H9 (cell line): ENCODE results near the gene PBX4. TPM values are rescaled to one million over a fixed set of nuclear protein-coding genes. Genes with fewer than 3 reads are reported as not detected.
A peak's percentile ranks its signal among the peaks of the same experiment; 100 is the strongest.

Source experiments
- DNase-seq: peaks from one replicate; pipeline ENCODE4 v3.0.0-alpha.2; 2017
- H2AFZ ChIP-seq: one replicate; pipeline ENCODE4 v1.6.1; 2013; ENCODE audit warnings: mild to moderate bottlenecking, low read length, control low read depth, moderate library complexity
- H2AK5ac ChIP-seq: 2 replicates; pipeline ENCODE4 v1.6.1; 2013; ENCODE audit warnings: low read length, control low read depth, mixed read lengths; ENCODE audit not compliant: insufficient read length
- H2BK120ac ChIP-seq: one replicate; pipeline ENCODE4 v1.6.1; 2013; ENCODE audit warnings: low read depth, mild to moderate bottlenecking, low read length, control low read depth, inconsistent platforms; ENCODE audit not compliant: poor library complexity, severe bottlenecking
- H2BK12ac ChIP-seq: 2 replicates; pipeline ENCODE4 v1.6.1; 2013; ENCODE audit warnings: low read length, control low read depth, mixed read lengths, low read depth; ENCODE audit not compliant: insufficient read length
- H2BK15ac ChIP-seq: 2 replicates; pipeline ENCODE4 v1.6.1; 2013; ENCODE audit warnings: low read depth, low read length, control low read depth
- H2BK20ac ChIP-seq: one replicate; pipeline ENCODE4 v1.6.1; 2013; ENCODE audit warnings: low read depth, mild to moderate bottlenecking, low read length, control low read depth, inconsistent platforms; ENCODE audit not compliant: poor library complexity, severe bottlenecking
- H2BK5ac ChIP-seq: 2 replicates; pipeline ENCODE4 v1.6.1; 2013; ENCODE audit warnings: low read length, control low read depth, mixed read lengths; ENCODE audit not compliant: insufficient read length
- H3K14ac ChIP-seq: 2 replicates; pipeline ENCODE4 v1.6.1; 2013; ENCODE audit warnings: low read length, control low read depth; ENCODE audit not compliant: insufficient read depth
- H3K18ac ChIP-seq: 2 replicates; pipeline ENCODE4 v1.6.1; 2013; ENCODE audit warnings: low read depth, mild to moderate bottlenecking, mixed read lengths, low read length, control low read depth; ENCODE audit not compliant: insufficient read length
- H3K23ac ChIP-seq: 2 replicates; pipeline ENCODE4 v1.6.1; 2013; ENCODE audit warnings: low read length, control low read depth, mixed read lengths, low read depth; ENCODE audit not compliant: insufficient read length
- H3K23me2 ChIP-seq: 2 replicates; pipeline ENCODE4 v1.6.1; 2013; ENCODE audit warnings: low read depth, mild to moderate bottlenecking, mixed read lengths, low read length, control low read depth; ENCODE audit not compliant: insufficient read length, poor library complexity, severe bottlenecking
- H3K27ac ChIP-seq: 2 replicates; pipeline ENCODE4 v1.5.1; 2013; ENCODE audit warnings: low read length, control low read depth, mixed read lengths, low read depth; ENCODE audit not compliant: insufficient read length
- H3K27me3 ChIP-seq: 2 replicates; pipeline ENCODE4 v1.6.1; 2013; ENCODE audit warnings: low read length, control low read depth, inconsistent platforms; ENCODE audit not compliant: insufficient read depth
- H3K4ac ChIP-seq: 2 replicates; pipeline ENCODE4 v1.6.1; 2013; ENCODE audit warnings: low read depth, mild to moderate bottlenecking, control low read depth, inconsistent platforms, low read length, moderate library complexity
- H3K4me1 ChIP-seq: 2 replicates; pipeline ENCODE4 v1.6.1; 2013; ENCODE audit warnings: low read length, control low read depth, inconsistent platforms; ENCODE audit not compliant: insufficient read depth
- H3K4me2 ChIP-seq: 2 replicates; pipeline ENCODE4 v1.6.1; 2013; ENCODE audit warnings: low read length, control low read depth, mixed read lengths; ENCODE audit not compliant: insufficient read length, insufficient read depth
- H3K56ac ChIP-seq: 2 replicates; pipeline ENCODE4 v1.6.1; 2013; ENCODE audit warnings: low read depth, mild to moderate bottlenecking, mixed read lengths, low read length, control low read depth; ENCODE audit not compliant: insufficient read length
- H3K79me1 ChIP-seq: 2 replicates; pipeline ENCODE4 v1.6.1; 2013; ENCODE audit warnings: low read depth, mild to moderate bottlenecking, moderate library complexity, low read length, control low read depth, inconsistent platforms; ENCODE audit not compliant: insufficient read depth, poor library complexity, severe bottlenecking
- H3K79me2 ChIP-seq: 2 replicates; pipeline ENCODE4 v1.6.1; 2013; ENCODE audit warnings: low read length, control low read depth, inconsistent platforms; ENCODE audit not compliant: insufficient read depth
- H3K9ac ChIP-seq: 2 replicates; pipeline ENCODE4 v1.6.1; 2013; ENCODE audit warnings: low read length, control low read depth, mixed read lengths; ENCODE audit not compliant: insufficient read length; ENCODE audit errors: extremely low read depth
- H3K9me3 ChIP-seq: one replicate; pipeline ENCODE4 v1.6.1; 2013; ENCODE audit warnings: low read depth, low read length, inconsistent platforms; ENCODE audit not compliant: control insufficient read depth
- H3T11ph ChIP-seq: one replicate; pipeline ENCODE4 v1.6.1; 2013; ENCODE audit warnings: mild to moderate bottlenecking, low read length, control low read depth, inconsistent platforms
- H4K20me1 ChIP-seq: one replicate; pipeline ENCODE4 v1.6.1; 2013; ENCODE audit not compliant: control insufficient read depth, insufficient read length, insufficient read depth
- H4K5ac ChIP-seq: 2 replicates; pipeline ENCODE4 v1.6.1; 2013; ENCODE audit warnings: low read depth, mild to moderate bottlenecking, mixed read lengths, low read length, control low read depth; ENCODE audit not compliant: insufficient read length
- H4K8ac ChIP-seq: replicated peaks from 2 replicates; pipeline ENCODE4 v1.6.1; 2013; ENCODE audit warnings: low read length, control low read depth, mixed read lengths, low read depth; ENCODE audit not compliant: insufficient read length
- H4K91ac ChIP-seq: 2 replicates; pipeline ENCODE4 v1.6.1; 2013; ENCODE audit warnings: low read depth, mild to moderate bottlenecking, moderate library complexity, mixed read lengths, low read length, control low read depth; ENCODE audit not compliant: insufficient read length
- H3K27ac Mint-ChIP-seq, 3 experiments: 2 replicates in 2 of 3; 3 replicates in 1 of 3; pipeline ENCODE4 v1.8.0; 2020 to 2021; ENCODE audit warnings: mixed read lengths in 3 of 3, mild to moderate bottlenecking in 1 of 3, moderate library complexity in 1 of 3
- H3K27me3 Mint-ChIP-seq: 2 replicates; pipeline ENCODE4 v1.8.0; 2021; ENCODE audit warnings: low read depth, mild to moderate bottlenecking, moderate library complexity, mixed read lengths
- H3K36me3 Mint-ChIP-seq, 3 experiments: 2 replicates in 2 of 3; 3 replicates in 1 of 3; pipeline ENCODE4 v1.8.0; 2020 to 2021; ENCODE audit warnings: low read depth in 3 of 3, mixed read lengths in 3 of 3; ENCODE audit not compliant: insufficient read depth in 1 of 3
- H3K4me1 Mint-ChIP-seq, 2 experiments: 2 replicates each; pipeline ENCODE4 v1.8.0; 2020; ENCODE audit warnings: mixed read lengths in 2 of 2
- H3K4me3 Mint-ChIP-seq, 2 experiments: 2 replicates in 1 of 2; 3 replicates in 1 of 2; pipeline ENCODE4 v1.8.0; 2020 to 2021; ENCODE audit warnings: mild to moderate bottlenecking in 2 of 2, mixed read lengths in 2 of 2, moderate library complexity in 1 of 2
- H3K9me3 Mint-ChIP-seq, 2 experiments: 2 replicates in 1 of 2; 3 replicates in 1 of 2; pipeline ENCODE4 v1.8.0; 2020; ENCODE audit warnings: mild to moderate bottlenecking in 2 of 2, mixed read lengths in 2 of 2, moderate library complexity in 1 of 2
- WGBS: extraction: QIAGEN DNeasy Blood & Tissue Kit; methylation state at CpG from one replicate; pipeline ENCODE4 v1.1.7; 2013; ENCODE audit warnings: missing lambda C conversion rate, low lambda C conversion rate, mixed read lengths; ENCODE audit not compliant: insufficient read length; ENCODE audit errors: extremely low coverage; 5-methylcytosine and 5-hydroxymethylcytosine counted together
- total RNA-seq: library from RNA; stranded (reverse); gene quantifications from 2 replicates; pipeline ENCODE4 v1.2.1, GENCODE V29; 2021
- TF ChIP-seq, protein P1 (sequence below): fragments of 200-600 bp; sonication (generic); conservative IDR thresholded peaks from 3 replicates; pipeline ENCODE4 v1.8.0; 2021; ENCODE audit warnings: antibody characterized with exemption, mild to moderate bottlenecking

Gene PBX4
- total RNA-seq, 1 experiment from 2014 or later = 3.3 TPM

DNA sequence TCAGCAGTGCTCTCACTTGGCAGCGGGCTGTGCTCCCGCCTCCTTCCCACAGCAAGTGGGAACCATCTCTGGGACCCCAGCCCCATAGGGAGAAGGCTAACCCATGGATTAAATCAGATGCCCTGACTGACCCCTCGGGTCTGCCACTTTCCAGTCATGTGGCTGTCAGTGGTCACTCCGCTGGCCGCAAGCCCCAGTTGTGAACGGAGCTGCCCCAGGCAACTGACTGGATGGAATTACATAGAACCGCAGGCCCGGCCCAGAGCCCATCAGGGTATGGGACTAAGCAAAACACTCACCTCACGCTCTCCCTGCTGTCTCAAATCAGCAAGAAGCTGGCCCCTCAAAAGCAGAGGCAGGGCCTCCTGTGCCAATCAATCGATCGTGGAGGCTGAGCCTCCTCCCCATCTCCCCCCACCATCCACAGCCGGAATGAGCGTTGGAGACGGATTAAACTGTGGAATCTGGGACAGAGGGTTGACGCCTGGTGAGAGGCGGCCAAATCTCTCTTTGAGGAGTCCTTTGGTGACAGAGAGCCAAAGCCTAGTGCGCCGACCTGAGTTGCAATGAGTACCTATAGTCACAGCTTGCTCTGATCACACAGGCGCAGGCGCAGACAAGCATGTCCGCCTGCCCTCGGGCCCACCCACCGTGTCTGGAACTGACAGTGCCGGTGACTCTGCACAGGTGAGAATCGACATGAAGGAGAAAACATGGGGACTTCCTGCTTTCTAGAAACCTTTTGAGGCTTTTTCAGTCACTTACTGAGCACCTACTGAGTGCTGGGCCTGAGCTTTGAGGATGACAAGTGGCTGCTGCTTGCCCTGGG, 38.7 kb downstream of the PBX4 start:
- H4K91ac ChIP-seq = no peak overlapping the region
- no peak overlapping the region for H3T11ph ChIP-seq
- Mint-ChIP-seq H3K36me3 (no peaks in the 10 kb centered on the region), H3K4me3 (no peak overlapping the region), H3K9me3 (0 out of 5 replicates have a peak, but pooled peaks cover 0 to 4% of the 10 kb centered on the region in 2 experiments), H3K4me1 (peaks cover 9 to 15% of the 10 kb centered on the region in 2 experiments), H3K27me3 (peaks cover 31% of the 10 kb centered on the region), H3K27ac (0 out of 7 replicates have a peak overlapping the region, but pooled peaks of 1 of the 3 experiments have one; percentile 68)
- H3K14ac ChIP-seq = no peak overlapping the region; the same call in 1 of the 2 replicates
- no peaks in the 10 kb centered on the region for H3K79me1 ChIP-seq
- no peak overlapping the region for H3K56ac ChIP-seq
- no peak overlapping the region for H3K4me2 ChIP-seq
- no peaks in the 10 kb centered on the region for H3K9me3 ChIP-seq
- no peak overlapping the region for H2BK12ac ChIP-seq
- H3K27me3 ChIP-seq = no peaks in the 10 kb centered on the region
- no peak overlapping the region for H4K8ac ChIP-seq
- H3K4me1 ChIP-seq = peaks cover 3% of the 10 kb centered on the region; the same call in 1 of the 2 replicates
- H3K23me2 ChIP-seq = no peaks in the 10 kb centered on the region
- no peak overlapping the region for H3K27ac ChIP-seq
- DNase-seq = no peak
- no peak overlapping the region for H3K4ac ChIP-seq
- H3K79me2 ChIP-seq = no peaks in the 10 kb centered on the region
- H3K18ac ChIP-seq = no peak overlapping the region
- no peak overlapping the region for H3K9ac ChIP-seq
- H4K5ac ChIP-seq = no peak overlapping the region
- H2AFZ ChIP-seq = no peak overlapping the region
- H4K20me1 ChIP-seq = no peaks in the 10 kb centered on the region
- WGBS = no CpG with 5 or more reads among the region's 25 CpGs
- TF ChIP-seq, protein P1, sequence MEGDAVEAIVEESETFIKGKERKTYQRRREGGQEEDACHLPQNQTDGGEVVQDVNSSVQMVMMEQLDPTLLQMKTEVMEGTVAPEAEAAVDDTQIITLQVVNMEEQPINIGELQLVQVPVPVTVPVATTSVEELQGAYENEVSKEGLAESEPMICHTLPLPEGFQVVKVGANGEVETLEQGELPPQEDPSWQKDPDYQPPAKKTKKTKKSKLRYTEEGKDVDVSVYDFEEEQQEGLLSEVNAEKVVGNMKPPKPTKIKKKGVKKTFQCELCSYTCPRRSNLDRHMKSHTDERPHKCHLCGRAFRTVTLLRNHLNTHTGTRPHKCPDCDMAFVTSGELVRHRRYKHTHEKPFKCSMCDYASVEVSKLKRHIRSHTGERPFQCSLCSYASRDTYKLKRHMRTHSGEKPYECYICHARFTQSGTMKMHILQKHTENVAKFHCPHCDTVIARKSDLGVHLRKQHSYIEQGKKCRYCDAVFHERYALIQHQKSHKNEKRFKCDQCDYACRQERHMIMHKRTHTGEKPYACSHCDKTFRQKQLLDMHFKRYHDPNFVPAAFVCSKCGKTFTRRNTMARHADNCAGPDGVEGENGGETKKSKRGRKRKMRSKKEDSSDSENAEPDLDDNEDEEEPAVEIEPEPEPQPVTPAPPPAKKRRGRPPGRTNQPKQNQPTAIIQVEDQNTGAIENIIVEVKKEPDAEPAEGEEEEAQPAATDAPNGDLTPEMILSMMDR = no peak
- H2BK5ac ChIP-seq = no peak overlapping the region
- H2BK20ac ChIP-seq = no peak overlapping the region
- no peak overlapping the region for H2BK120ac ChIP-seq
- H3K23ac ChIP-seq = no peak overlapping the region
- H2AK5ac ChIP-seq = no peak overlapping the region
- H2BK15ac ChIP-seq = no peak overlapping the region
